ENCODE measurements around the gene ADAMTS17.

DNA sequence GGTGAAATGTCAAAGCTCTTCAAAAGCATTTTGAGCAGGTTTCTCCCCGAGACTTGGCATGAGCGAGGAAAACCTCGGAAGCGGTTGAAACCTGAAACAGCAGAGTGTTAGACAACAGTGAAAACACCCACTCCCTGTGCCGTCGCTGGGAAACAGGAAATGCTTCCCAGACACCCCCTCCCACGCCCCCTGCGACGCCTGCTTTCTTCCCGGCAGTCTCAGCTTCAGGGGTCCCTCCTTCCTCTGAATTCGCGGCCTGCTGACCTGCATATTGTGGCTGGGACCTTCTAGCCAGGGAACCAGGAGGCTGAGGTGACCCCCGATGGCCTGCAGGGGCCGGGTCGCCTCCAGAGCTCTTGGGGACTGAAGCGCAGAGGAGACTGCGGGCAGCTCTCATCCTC lies 357.9 kb downstream of the ADAMTS17 start:
- TF ChIP-seq, protein P1, sequence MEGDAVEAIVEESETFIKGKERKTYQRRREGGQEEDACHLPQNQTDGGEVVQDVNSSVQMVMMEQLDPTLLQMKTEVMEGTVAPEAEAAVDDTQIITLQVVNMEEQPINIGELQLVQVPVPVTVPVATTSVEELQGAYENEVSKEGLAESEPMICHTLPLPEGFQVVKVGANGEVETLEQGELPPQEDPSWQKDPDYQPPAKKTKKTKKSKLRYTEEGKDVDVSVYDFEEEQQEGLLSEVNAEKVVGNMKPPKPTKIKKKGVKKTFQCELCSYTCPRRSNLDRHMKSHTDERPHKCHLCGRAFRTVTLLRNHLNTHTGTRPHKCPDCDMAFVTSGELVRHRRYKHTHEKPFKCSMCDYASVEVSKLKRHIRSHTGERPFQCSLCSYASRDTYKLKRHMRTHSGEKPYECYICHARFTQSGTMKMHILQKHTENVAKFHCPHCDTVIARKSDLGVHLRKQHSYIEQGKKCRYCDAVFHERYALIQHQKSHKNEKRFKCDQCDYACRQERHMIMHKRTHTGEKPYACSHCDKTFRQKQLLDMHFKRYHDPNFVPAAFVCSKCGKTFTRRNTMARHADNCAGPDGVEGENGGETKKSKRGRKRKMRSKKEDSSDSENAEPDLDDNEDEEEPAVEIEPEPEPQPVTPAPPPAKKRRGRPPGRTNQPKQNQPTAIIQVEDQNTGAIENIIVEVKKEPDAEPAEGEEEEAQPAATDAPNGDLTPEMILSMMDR (IDR thresholded peaks at IDR 0.05; ENCODE audit: poor library complexity) = no peak
- TF ChIP-seq EZH2phosphoT487 (IDR thresholded peaks at IDR 0.05; ENCODE audit: low read depth, severe bottlenecking, unreplicated experiment) (no peak), EZH2 (IDR thresholded peaks at IDR 0.05; ENCODE audit: borderline replicate concordance) (no peak)

Data from hepatocyte (in vitro differentiated cells).